SH-SY5Y (cell line): ENCODE results near the gene PPP2R3B.

Experiments
- GATA2 ChIP-seq: IDR thresholded peaks from 2 replicates; pipeline ENCODE4 v1.6.1; 2011; ENCODE audit warnings: mild to moderate bottlenecking, low read depth, low read length
- GATA3 ChIP-seq: IDR thresholded peaks from 2 replicates; pipeline ENCODE4 v1.6.1; 2011; ENCODE audit warnings: low read depth, mild to moderate bottlenecking, low read length, moderate library complexity

GRCh38 chrX:413322-414201, 26.9 kb upstream of the PPP2R3B start:
- TF ChIP-seq GATA2 (no peak), GATA3 (no peak)
